Activated CD4-positive, alpha-beta T cell treated with anti-CD3 and anti-CD28 coated beads for 24 hours (primary cell): ENCODE results near the gene RAB6A.
A peak's percentile ranks its signal among the peaks of the same experiment; 100 is the strongest.
"Not testable (repeated sequence)": the region's sequence is repeated elsewhere in the genome, so short reads cannot be mapped to it uniquely, and the experiment has no call there.

Experiments
- DNase-seq, 2 donors: peaks; one replicate each; pipeline ENCODE4 v3.0.0-alpha.2; 2020; ENCODE audit warnings: low read depth in 2 of 2

RAB6A gene

GRCh38 chr11:73760679-73761402, at the start of gene RAB6A:
RAB6A (minus strand) TSS chr11:73761074; CDS start chr11:73760635, 439 bp downstream.
- DNase-seq, result peak; percentile 99

- no peak for DNase-seq
Observed at GRCh38 chr11:73810637-73811036, 49.8 kb upstream of the RAB6A start.

- no peak for DNase-seq
Observed at GRCh38 chr11:73808052-73808451, 47.2 kb upstream of the RAB6A start.

- DNase-seq, result no peak
Observed at GRCh38 chr11:73804712-73805111, 43.8 kb upstream of the RAB6A start.

GRCh38 chr11:73801136-73801535, 40.3 kb upstream of the RAB6A start:
- DNase-seq, result no peak

- DNase-seq, result no peak
Observed at GRCh38 chr11:73800276-73800806, 39.5 kb upstream of the RAB6A start.

- no peak for DNase-seq
Observed at GRCh38 chr11:73797457-73797856, 36.6 kb upstream of the RAB6A start.

- no peak for DNase-seq
Observed at GRCh38 chr11:73795925-73796632, 35.2 kb upstream of the RAB6A start.

GRCh38 chr11:73792584-73792983, 31.7 kb upstream of the RAB6A start:
- no peak for DNase-seq

GRCh38 chr11:73789279-73789670, 28.4 kb upstream of the RAB6A start:
- no peak for DNase-seq

GRCh38 chr11:73787643-73788558, 27.0 kb upstream of the RAB6A start, which contains the start of gene MRPL48:
MRPL48 (plus strand) TSS chr11:73787874; CDS start chr11:73787972, 98 bp downstream.
- DNase-seq, result peak; percentile 82 to 84

GRCh38 chr11:73787051-73787642, 26.3 kb upstream of the RAB6A start:
- DNase-seq, result no peak

GRCh38 chr11:73785467-73785866, 24.6 kb upstream of the RAB6A start:
- not testable (repeated sequence) for DNase-seq

GRCh38 chr11:73784734-73785133, 23.9 kb upstream of the RAB6A start:
- DNase-seq, result no peak

- DNase-seq, result no peak
Observed at GRCh38 chr11:73784080-73784634, 23.3 kb upstream of the RAB6A start.

GRCh38 chr11:73783483-73784020, 22.7 kb upstream of the RAB6A start:
- no peak for DNase-seq

GRCh38 chr11:73781303-73781702, 20.4 kb upstream of the RAB6A start:
- no peak for DNase-seq

GRCh38 chr11:73779084-73779902, 18.4 kb upstream of the RAB6A start:
- DNase-seq, result peak; percentile 96 to 97

- not testable (repeated sequence) for DNase-seq
Observed at GRCh38 chr11:73770811-73771210, 9.9 kb upstream of the RAB6A start.

GRCh38 chr11:73766763-73767162, 5.9 kb upstream of the RAB6A start:
- no peak for DNase-seq
